ENCODE results near the gene SORBS1. TPM values are rescaled to one million over a fixed set of nuclear protein-coding genes. Genes with fewer than 3 reads are reported as not detected.

The SORBS1 gene
- total RNA-seq, result 100 to 1,000 TPM in 3 of 4 donors, 10 to 100 TPM in 1; 92.2 to 308 (median 150) TPM

GRCh38 chr10:95561177-95561863 is at the start of gene SORBS1:
TSS of gene SORBS1 (minus strand) at chr10:95561371. CDS start at chr10:95441135, 120,236 bp downstream.
- TF ChIP-seq EP300 (IDR thresholded peaks at IDR 0.05; ENCODE audit: low read depth), result no peak
- TF ChIP-seq POLR2AphosphoS5 (IDR thresholded peaks at IDR 0.05), result peak; percentile 94 to 95 (median 95)
- TF ChIP-seq, protein P1, sequence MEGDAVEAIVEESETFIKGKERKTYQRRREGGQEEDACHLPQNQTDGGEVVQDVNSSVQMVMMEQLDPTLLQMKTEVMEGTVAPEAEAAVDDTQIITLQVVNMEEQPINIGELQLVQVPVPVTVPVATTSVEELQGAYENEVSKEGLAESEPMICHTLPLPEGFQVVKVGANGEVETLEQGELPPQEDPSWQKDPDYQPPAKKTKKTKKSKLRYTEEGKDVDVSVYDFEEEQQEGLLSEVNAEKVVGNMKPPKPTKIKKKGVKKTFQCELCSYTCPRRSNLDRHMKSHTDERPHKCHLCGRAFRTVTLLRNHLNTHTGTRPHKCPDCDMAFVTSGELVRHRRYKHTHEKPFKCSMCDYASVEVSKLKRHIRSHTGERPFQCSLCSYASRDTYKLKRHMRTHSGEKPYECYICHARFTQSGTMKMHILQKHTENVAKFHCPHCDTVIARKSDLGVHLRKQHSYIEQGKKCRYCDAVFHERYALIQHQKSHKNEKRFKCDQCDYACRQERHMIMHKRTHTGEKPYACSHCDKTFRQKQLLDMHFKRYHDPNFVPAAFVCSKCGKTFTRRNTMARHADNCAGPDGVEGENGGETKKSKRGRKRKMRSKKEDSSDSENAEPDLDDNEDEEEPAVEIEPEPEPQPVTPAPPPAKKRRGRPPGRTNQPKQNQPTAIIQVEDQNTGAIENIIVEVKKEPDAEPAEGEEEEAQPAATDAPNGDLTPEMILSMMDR (IDR thresholded peaks at IDR 0.05), result no peak
- peak; percentile 83 for TF ChIP-seq POLR2A (IDR thresholded peaks at IDR 0.05)
- DNase-seq, result peak; percentile 97
- H3K27me3 ChIP-seq, result no peaks in the 10 kb centered on the region
- H3K9me3 ChIP-seq, result no peaks in the 10 kb centered on the region
- peaks cover 0 to 38% (median 28%) of the 10 kb centered on the region in 4 donors for H3K4me1 ChIP-seq
- 0 to 2% methylated on average over 13 to 69 of the region's 77 CpGs for WGBS, 2 donors (ENCODE audit: low coverage in 1 of 2)
- H3K36me3 ChIP-seq, result no peaks in the 10 kb centered on the region
- in situ Hi-C loops (cut with MboI; ENCODE audit: low pct_ligation_motif_present in 1 of 4, low pct_unique_long_range_greater_than_20kb in 1 of 4, low sequenced_read_pairs in 3 of 4), result no loop called here
- peak within 1 kb of the TSS; percentile 61 to 89 (median 72) for H3K4me3 ChIP-seq
- intact Hi-C loops (cut with DNase I; ENCODE audit: low total_unique reads), result loop anchor here (10.0 kb wide), 1 partner anchor 117 kb away; no protein-coding TSS in a partner anchor
- peak within 1 kb of the TSS; percentile 90 to 95 (median 92) for H3K27ac ChIP-seq

DNA sequence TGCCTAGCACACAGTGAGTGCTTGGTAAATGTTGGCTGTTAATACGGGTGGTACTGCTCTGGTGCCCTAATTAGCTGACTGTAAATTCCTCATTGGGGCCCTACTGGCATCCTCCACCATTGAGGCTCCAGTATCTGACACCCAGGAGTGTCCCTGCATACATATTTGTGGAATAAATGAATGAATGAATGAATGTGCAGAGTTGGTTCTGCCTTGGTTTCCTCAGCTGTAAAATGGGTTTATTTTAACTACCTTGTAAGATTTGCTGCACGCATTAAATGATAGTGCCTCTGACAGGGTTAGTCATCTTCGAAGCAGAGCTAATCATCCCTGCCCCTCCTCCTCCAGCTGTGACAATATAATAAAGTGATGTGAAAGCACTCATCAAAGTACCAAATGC is 49.6 kb upstream of the SORBS1 start:
- intact Hi-C loops (cut with DNase I; ENCODE audit: low total_unique reads), result no loop called here
- H3K27me3 ChIP-seq, result no peaks in the 10 kb centered on the region
- WGBS, 2 donors (ENCODE audit: low coverage in 1 of 2), result 90 to 91% methylated on average over 2 to 3 of the region's 3 CpGs
- DNase-seq, result no peak
- no peaks in the 10 kb centered on the region for H3K9me3 ChIP-seq
- H3K27ac ChIP-seq, result no peak overlapping the region
- H3K4me1 ChIP-seq, result peaks cover 10 to 20% (median 12%) of the 10 kb centered on the region in 4 donors
- in situ Hi-C loops (cut with MboI; ENCODE audit: low pct_ligation_motif_present in 1 of 4, low pct_unique_long_range_greater_than_20kb in 1 of 4, low sequenced_read_pairs in 3 of 4), result no loop called here
- H3K4me3 ChIP-seq, result no peak overlapping the region
- TF ChIP-seq POLR2AphosphoS5 (IDR thresholded peaks at IDR 0.05) (no peak), EP300 (IDR thresholded peaks at IDR 0.05; ENCODE audit: low read depth) (no peak), POLR2A (IDR thresholded peaks at IDR 0.05) (no peak)
- TF ChIP-seq, protein P1 (IDR thresholded peaks at IDR 0.05), result no peak
- peaks cover 0 to 50% (median 7%) of the 10 kb centered on the region in 4 donors for H3K36me3 ChIP-seq

DNA sequence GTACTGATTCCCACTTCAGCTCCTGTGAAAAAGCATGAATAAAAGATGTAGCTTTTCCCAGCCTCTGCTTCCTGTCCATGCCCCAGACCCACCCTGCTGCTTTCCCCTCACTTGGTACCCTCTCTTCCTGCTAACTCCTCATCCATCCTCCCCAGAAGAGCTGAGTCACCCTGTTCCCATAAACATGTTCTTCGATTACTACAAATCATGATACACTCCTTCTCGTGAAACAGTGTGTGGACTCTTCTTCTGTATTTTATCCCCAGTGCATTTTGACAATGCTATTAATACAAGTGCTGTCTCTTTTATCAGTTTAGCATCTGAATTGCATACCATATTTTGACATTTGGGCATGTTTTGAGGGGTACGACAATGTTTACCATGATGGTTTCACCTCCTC is 45.8 kb upstream of the SORBS1 start:
- intact Hi-C loops (cut with DNase I; ENCODE audit: low total_unique reads), result no loop called here

DNA sequence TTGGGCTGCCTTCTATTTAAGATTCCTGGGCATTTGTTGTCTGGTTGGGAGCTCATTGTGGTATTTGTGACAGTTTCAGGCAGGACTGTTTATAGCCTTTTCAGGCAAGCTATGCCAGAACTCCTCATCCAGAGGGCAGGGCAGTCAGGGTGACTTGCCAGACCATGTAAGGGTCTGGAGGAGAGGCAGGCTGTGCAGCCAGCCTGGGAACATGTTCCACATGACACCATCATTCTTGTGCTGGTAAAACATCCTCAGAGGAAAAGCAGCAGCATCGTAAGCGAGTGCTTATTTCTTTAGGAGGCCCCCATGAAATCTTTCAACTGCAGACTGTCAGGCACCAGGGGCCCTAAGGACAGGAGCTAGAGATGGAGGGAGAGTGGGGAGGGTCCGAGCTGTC is 44.0 kb upstream of the SORBS1 start:
- Histone ChIP-seq H3K9me3 (no peaks in the 10 kb centered on the region), H3K4me3 (no peak overlapping the region), H3K4me1 (peaks cover 4 to 16% (median 10%) of the 10 kb centered on the region in 4 donors), H3K36me3 (peaks cover 0 to 14% (median 2%) of the 10 kb centered on the region in 4 donors), H3K27ac (peak overlapping the region; percentile 69 to 86 (median 81)), H3K27me3 (no peaks in the 10 kb centered on the region)
- 79 to 83% methylated on average over 3 of the region's 3 CpGs for WGBS, 2 donors (ENCODE audit: low coverage in 1 of 2)
- intact Hi-C loops (cut with DNase I; ENCODE audit: low total_unique reads) (no loop called here), in situ Hi-C loops (cut with MboI; ENCODE audit: low pct_ligation_motif_present in 1 of 4, low pct_unique_long_range_greater_than_20kb in 1 of 4, low sequenced_read_pairs in 3 of 4) (loop anchor here in 1 of 4 donors (10.0 kb wide), 1 partner anchor 230 kb away; no protein-coding TSS in a partner anchor)
- TF ChIP-seq POLR2AphosphoS5 (IDR thresholded peaks at IDR 0.05) (peak; percentile 44 to 68 (median 61)), EP300 (IDR thresholded peaks at IDR 0.05; ENCODE audit: low read depth) (peak; percentile 24), POLR2A (IDR thresholded peaks at IDR 0.05) (no peak)
- TF ChIP-seq, protein P1 (IDR thresholded peaks at IDR 0.05), result no peak
- DNase-seq, result peak; percentile 21

More for the DNA sequence above, 45.8 kb upstream of the SORBS1 start:
- in situ Hi-C loops (cut with MboI; ENCODE audit: low pct_ligation_motif_present in 1 of 4, low pct_unique_long_range_greater_than_20kb in 1 of 4, low sequenced_read_pairs in 3 of 4), result loop anchor here in 1 of 4 donors (10.0 kb wide), 1 partner anchor 232 kb away; no protein-coding TSS in a partner anchor
- Histone ChIP-seq H3K27ac (peak overlapping the region; percentile 69 to 86 (median 81)), H3K9me3 (no peaks in the 10 kb centered on the region), H3K27me3 (no peaks in the 10 kb centered on the region), H3K4me3 (no peak overlapping the region), H3K36me3 (peaks cover 0 to 27% (median 6%) of the 10 kb centered on the region in 4 donors), H3K4me1 (peaks cover 4 to 8% (median 4%) of the 10 kb centered on the region in 4 donors)
- no peak for DNase-seq
- no peak for TF ChIP-seq POLR2AphosphoS5 (IDR thresholded peaks at IDR 0.05)
- no peak for TF ChIP-seq EP300 (IDR thresholded peaks at IDR 0.05; ENCODE audit: low read depth)
- TF ChIP-seq, protein P1 (IDR thresholded peaks at IDR 0.05), result no peak
- TF ChIP-seq POLR2A (IDR thresholded peaks at IDR 0.05), result no peak
- 70 to 72% methylated on average over 3 of the region's 3 CpGs for WGBS, 2 donors (ENCODE audit: low coverage in 1 of 2)
